ENCODE data around the gene CCZ1. TPM values are rescaled to one million over a fixed set of nuclear protein-coding genes. Genes with fewer than 3 reads are reported as not detected.
"Not testable (repeated sequence)": the region's sequence is repeated elsewhere in the genome, so short reads cannot be mapped to it uniquely, and the experiment has no call there.

Gene CCZ1
- total RNA-seq, result 82.3 to 91.8 TPM (median 90.5 TPM) in 3 replicates

- H3K4me3 Mint-ChIP-seq, result peak within 1 kb of the TSS; percentile 76
- H3K4me1 Mint-ChIP-seq; H3K9me3 Mint-ChIP-seq; H3K36me3 Mint-ChIP-seq; H3K27me3 Mint-ChIP-seq (ENCODE audit: low read depth): not testable (repeated sequence)
- peak within 1 kb of the TSS; percentile 90 for H3K27ac Mint-ChIP-seq
- peak; percentile 26 to 60 for DNase-seq (ENCODE audit: low spot score in 2 of 2, unreplicated experiment in 2 of 2)
Observed at GRCh38 chr7:5898480-5899224, at the start of gene CCZ1. TSS of gene CCZ1 (plus strand) at chr7:5898733. CDS start at chr7:5898800, 67 bp downstream.

- H3K4me1 Mint-ChIP-seq, result peaks cover 2% of the 10 kb centered on the region
- H3K27me3 Mint-ChIP-seq (ENCODE audit: low read depth), result no peaks in the 10 kb centered on the region
- H3K4me3 Mint-ChIP-seq, result no peak overlapping the region
- no peaks in the 10 kb centered on the region for H3K36me3 Mint-ChIP-seq
- DNase-seq (ENCODE audit: low spot score in 2 of 2, unreplicated experiment in 2 of 2), result no peak
- H3K27ac Mint-ChIP-seq, result no peak overlapping the region
- TF ChIP-seq CTCF (IDR thresholded peaks at IDR 0.05; ENCODE audit: unreplicated experiment), result no peak
- no peaks in the 10 kb centered on the region for H3K9me3 Mint-ChIP-seq
Observed at GRCh38 chr7:5850944-5851343, 47.6 kb upstream of the CCZ1 start.

GRCh38 chr7:5854738-5855137, 43.8 kb upstream of the CCZ1 start:
- Mint-ChIP-seq H3K4me1 (peaks cover 5% of the 10 kb centered on the region), H3K4me3 (no peak overlapping the region), H3K27ac (no peak overlapping the region), H3K9me3 (no peaks in the 10 kb centered on the region), H3K27me3 (ENCODE audit: low read depth) (no peaks in the 10 kb centered on the region), H3K36me3 (no peaks in the 10 kb centered on the region)
- TF ChIP-seq CTCF (IDR thresholded peaks at IDR 0.05; ENCODE audit: unreplicated experiment), result no peak
- DNase-seq (ENCODE audit: low spot score in 2 of 2, unreplicated experiment in 2 of 2), result no peak

- not testable (repeated sequence) for H3K9me3 Mint-ChIP-seq; H3K4me1 Mint-ChIP-seq; H3K27ac Mint-ChIP-seq; DNase-seq (ENCODE audit: low spot score in 2 of 2, unreplicated experiment in 2 of 2); H3K36me3 Mint-ChIP-seq; H3K27me3 Mint-ChIP-seq (ENCODE audit: low read depth); H3K4me3 Mint-ChIP-seq
Observed at GRCh38 chr7:5857041-5857575, 41.4 kb upstream of the CCZ1 start.

GRCh38 chr7:5858494-5858893, 40.0 kb upstream of the CCZ1 start:
- not testable (repeated sequence) for H3K27me3 Mint-ChIP-seq (ENCODE audit: low read depth); H3K36me3 Mint-ChIP-seq; H3K4me3 Mint-ChIP-seq; DNase-seq (ENCODE audit: low spot score in 2 of 2, unreplicated experiment in 2 of 2); H3K27ac Mint-ChIP-seq; H3K9me3 Mint-ChIP-seq; H3K4me1 Mint-ChIP-seq

GRCh38 chr7:5861281-5861680, 37.3 kb upstream of the CCZ1 start:
- not testable (repeated sequence) for H3K4me1 Mint-ChIP-seq; H3K4me3 Mint-ChIP-seq; H3K36me3 Mint-ChIP-seq; H3K9me3 Mint-ChIP-seq; DNase-seq (ENCODE audit: low spot score in 2 of 2, unreplicated experiment in 2 of 2); H3K27ac Mint-ChIP-seq
- H3K27me3 Mint-ChIP-seq (ENCODE audit: low read depth), result peaks cover 31% of the 10 kb centered on the region

GRCh38 chr7:5862753-5863366, 35.7 kb upstream of the CCZ1 start:
- H3K4me3 Mint-ChIP-seq; H3K9me3 Mint-ChIP-seq; H3K4me1 Mint-ChIP-seq; H3K27ac Mint-ChIP-seq; DNase-seq (ENCODE audit: low spot score in 2 of 2, unreplicated experiment in 2 of 2); H3K36me3 Mint-ChIP-seq: not testable (repeated sequence)
- H3K27me3 Mint-ChIP-seq (ENCODE audit: low read depth), result peaks cover 40% of the 10 kb centered on the region

- peaks cover 11% of the 10 kb centered on the region for H3K9me3 Mint-ChIP-seq
- not testable (repeated sequence) for H3K27ac Mint-ChIP-seq; H3K4me1 Mint-ChIP-seq; H3K36me3 Mint-ChIP-seq; H3K4me3 Mint-ChIP-seq; DNase-seq (ENCODE audit: low spot score in 2 of 2, unreplicated experiment in 2 of 2)
- peaks cover 42% of the 10 kb centered on the region for H3K27me3 Mint-ChIP-seq (ENCODE audit: low read depth)
Observed at GRCh38 chr7:5865279-5865931, 33.1 kb upstream of the CCZ1 start.

Data from mesothelial cell of epicardium (in vitro differentiated cells).